SK-N-SH (cell line): ENCODE measurements around the gene CASP9. TPM values are rescaled to one million over a fixed set of nuclear protein-coding genes. Genes with fewer than 3 reads are reported as not detected.

ENCODE experiments used
- CTCF ChIA-PET: fragments of 300-600, 350-600 bp; formaldehyde crosslinking; extraction: SDS; loops from one replicate; lab custom pipeline; 2021; lab: Yijun Ruan, JAX
- POLR2A ChIA-PET: fragments of 350-600 bp; sonication (Branson Sonifier 250); formaldehyde crosslinking; extraction: SDS; loops from one replicate; lab custom pipeline; 2020; ENCODE audit warnings: antibody characterized with exemption, inconsistent platforms; lab: Yijun Ruan, JAX
- DNase-seq: peaks from one replicate; pipeline ENCODE4 v3.0.0; 2012
- H2AFZ ChIP-seq: fragments of 200-600 bp; sonication (generic); 2 replicates; pipeline ENCODE4 v1.8.1; 2016; ENCODE audit warnings: antibody characterized with exemption, mild to moderate bottlenecking, low read depth
- H3F3A ChIP-seq: fragments of 200-600 bp; sonication (generic); replicated peaks from 2 replicates; pipeline ENCODE3; 2016; ENCODE audit warnings: antibody characterized with exemption, mild to moderate bottlenecking; ENCODE audit not compliant: insufficient read depth
- H3K27ac ChIP-seq, 2 experiments: fragments of 200-500 bp in 1 of 2; fragments of 200-600 bp in 1 of 2; sonication (Bioruptor generic) in 1 of 2; sonication (generic), shearing (Covaris generic) in 1 of 2; 2 replicates each; pipeline versions ENCODE4 v1.5.1 to v1.6.1; 2014 to 2016; ENCODE audit warnings: low read depth in 2 of 2, inconsistent platforms in 1 of 2, low read length in 1 of 2, mild to moderate bottlenecking in 1 of 2, mixed read lengths in 1 of 2
- H3K27me3 ChIP-seq: fragments of 200-600 bp; sonication (generic), shearing (Covaris generic); 2 replicates; pipeline ENCODE4 v1.6.1; 2016; ENCODE audit warnings: mixed run types; ENCODE audit not compliant: insufficient read depth
- H3K36me3 ChIP-seq, 2 experiments: fragments of 200-500 bp in 1 of 2; fragments of 200-600 bp in 1 of 2; sonication (Bioruptor generic) in 1 of 2; sonication (generic) in 1 of 2; replicated peaks in 1 of 2; 2 replicates each; pipeline versions ENCODE3 to v1.5.1; 2014 to 2016; ENCODE audit warnings: low read length in 1 of 2, mild to moderate bottlenecking in 1 of 2; ENCODE audit not compliant: insufficient read depth in 2 of 2, control insufficient read depth in 1 of 2
- H3K4me1 ChIP-seq, 2 experiments: fragments of 200-500 bp in 1 of 2; fragments of 200-600 bp in 1 of 2; sonication (Bioruptor generic) in 1 of 2; sonication (generic), shearing (Covaris generic) in 1 of 2; 2 replicates each; pipeline versions ENCODE4 v1.5.1 to v1.6.1; 2014 to 2016; ENCODE audit warnings: low read depth in 1 of 2, low read length in 1 of 2, mixed run types in 1 of 2; ENCODE audit not compliant: insufficient read depth in 2 of 2, control insufficient read depth in 1 of 2
- H3K4me2 ChIP-seq: fragments of 200-600 bp; sonication (generic), shearing (Covaris generic); 2 replicates; pipeline ENCODE4 v1.6.1; 2017; ENCODE audit warnings: mixed run types
- H3K4me3 ChIP-seq, 2 experiments: fragments of 200-500 bp in 1 of 2; fragments of 200-600 bp in 1 of 2; sonication (Bioruptor generic) in 1 of 2; sonication (generic), shearing (Covaris generic) in 1 of 2; 2 replicates each; pipeline versions ENCODE4 v1.5.1 to v1.8.1; 2014 to 2016; ENCODE audit warnings: low read depth in 2 of 2, inconsistent platforms in 1 of 2, low read length in 1 of 2, mild to moderate bottlenecking in 1 of 2, mixed read lengths in 1 of 2, moderate library complexity in 1 of 2
- H3K79me2 ChIP-seq: fragments of 200-600 bp; sonication (generic); 2 replicates; pipeline ENCODE4 v1.8.1; 2017; ENCODE audit warnings: mild to moderate bottlenecking; ENCODE audit not compliant: insufficient read depth
- H3K9ac ChIP-seq: fragments of 200-600 bp; sonication (generic); 2 replicates; pipeline ENCODE4 v1.6.1; 2017; ENCODE audit warnings: mixed run types
- H3K9me2 ChIP-seq: fragments of 200-600 bp; sonication (generic); 2 replicates; pipeline ENCODE4 v1.6.1; 2017; ENCODE audit warnings: mixed run types
- H3K9me3 ChIP-seq: fragments of 200-600 bp; sonication (generic); 2 replicates; pipeline ENCODE4 v1.6.1; 2017; ENCODE audit warnings: mixed run types, mild to moderate bottlenecking, moderate library complexity
- H4K20me1 ChIP-seq: fragments of 200-600 bp; sonication (generic); 2 replicates; pipeline ENCODE4 v1.6.1; 2017; ENCODE audit warnings: mild to moderate bottlenecking, mixed run types; ENCODE audit not compliant: insufficient read depth
- ELF1 ChIP-seq: IDR thresholded peaks from 2 replicates; pipeline ENCODE4 v1.4.0; 2012
- EP300 ChIP-seq, 2 experiments: IDR thresholded peaks; 2 replicates each; pipeline versions ENCODE4 v1.4.0 to v1.6.1; 2012; ENCODE audit warnings: borderline replicate concordance in 1 of 2, low read depth in 1 of 2, low read length in 1 of 2
- EZH2phosphoT487 ChIP-seq: fragments of 200-600 bp; sonication (generic); IDR thresholded peaks from 2 replicates; pipeline ENCODE4 v1.6.1; 2017; ENCODE audit warnings: low read depth, mixed run types, mild to moderate bottlenecking, antibody characterized with exemption, moderate library complexity, borderline replicate concordance
- FOSL2 ChIP-seq: IDR thresholded peaks from 2 replicates; pipeline ENCODE4 v1.4.0; 2012; ENCODE audit warnings: low read depth, mild to moderate bottlenecking, moderate library complexity, borderline replicate concordance
- GABPA ChIP-seq: IDR thresholded peaks from 2 replicates; pipeline ENCODE4 v1.4.0; 2012; ENCODE audit warnings: low read depth, mild to moderate bottlenecking
- GATA2 ChIP-seq: sonication (generic); formaldehyde crosslinking; IDR thresholded peaks from 2 replicates; pipeline ENCODE4 v1.5.0; 2020; ENCODE audit warnings: mild to moderate bottlenecking, missing genetic modification reagents
- JUND ChIP-seq: IDR thresholded peaks from 2 replicates; pipeline ENCODE4 v1.4.0; 2012
- NFIC ChIP-seq: IDR thresholded peaks from 2 replicates; pipeline ENCODE4 v1.4.0; 2012; ENCODE audit warnings: borderline replicate concordance
- NRF1 ChIP-seq: IDR thresholded peaks from 2 replicates; pipeline ENCODE4 v1.6.1; 2012; ENCODE audit warnings: low read depth, mild to moderate bottlenecking, low read length
- PBX3 ChIP-seq: IDR thresholded peaks from 2 replicates; pipeline ENCODE4; 2012
- RCOR1 ChIP-seq: fragments of 150-350 bp; IDR thresholded peaks from 2 replicates; pipeline ENCODE4 v1.6.1; 2017; ENCODE audit warnings: antibody characterized with exemption, low read length
- RXRA ChIP-seq: IDR thresholded peaks from 2 replicates; pipeline ENCODE4 v1.4.0; 2012; ENCODE audit warnings: low read depth, mild to moderate bottlenecking, borderline replicate concordance
- SIN3A ChIP-seq: IDR thresholded peaks from 2 replicates; pipeline ENCODE4 v1.6.1; 2012; ENCODE audit warnings: low read depth, mild to moderate bottlenecking, low read length, moderate library complexity, borderline replicate concordance
- SMC3 ChIP-seq: IDR thresholded peaks from 2 replicates; pipeline ENCODE4 v1.6.1; 2012; ENCODE audit warnings: low read depth, low read length, improper control_type of control experiment
- USF1 ChIP-seq: IDR thresholded peaks from 2 replicates; pipeline ENCODE4 v1.4.0; 2012; ENCODE audit warnings: low read depth, borderline replicate concordance
- WGBS: methylation state at CpG from one replicate; pipeline ENCODE4 v1.1.6; 2017; ENCODE audit warnings: low lambda C conversion rate; 5-methylcytosine and 5-hydroxymethylcytosine counted together
- polyA plus RNA-seq, 3 experiments: library from polyadenylated mRNA; depleted of rRNA; stranded (reverse); fragments of >200 nt; gene quantifications; 2 replicates each; pipeline ENCODE4 v1.2.3, GENCODE V29; 2012
- TF ChIP-seq, protein P1 (sequence below): fragments of 150-350 bp; IDR thresholded peaks from 2 replicates; pipeline ENCODE4 v1.6.1; 2016; ENCODE audit warnings: mild to moderate bottlenecking, low read depth, low read length

The CASP9 gene
- polyA plus RNA-seq, 1 of the 3 experiments (the other 2 are of a cell fraction) = 16.9 TPM

DNA sequence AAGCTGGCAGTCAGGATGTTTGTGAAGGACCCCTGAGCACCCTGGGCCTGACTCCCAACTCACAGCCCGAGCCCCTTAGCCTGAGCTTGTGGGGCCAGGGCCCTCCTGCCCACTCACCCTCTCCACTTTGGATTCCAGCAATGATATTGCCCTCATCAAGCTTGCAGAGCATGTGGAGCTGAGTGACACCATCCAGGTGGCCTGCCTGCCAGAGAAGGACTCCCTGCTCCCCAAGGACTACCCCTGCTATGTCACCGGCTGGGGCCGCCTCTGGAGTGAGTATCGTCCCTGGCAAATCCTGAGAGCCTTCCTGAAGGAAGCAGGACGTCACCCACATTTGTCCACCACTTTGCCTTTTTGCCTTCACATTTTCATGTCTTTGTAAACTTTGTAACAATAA lies 80.7 kb downstream of the CASP9 start:
- CTCF ChIA-PET = interaction anchor here (1.7 to 4.7 kb wide), 3 partner anchors 12 to 120 kb away, joined by 4 to 28 read pairs (median 12); no protein-coding TSS in a partner anchor
- no peak overlapping the region for H3K9ac ChIP-seq
- WGBS = 74% methylated on average over 5 of the region's 5 CpGs

GRCh38 chr1:15442759-15443158 lies 81.3 kb downstream of the CASP9 start:
- Histone ChIP-seq H3K9ac (no peak overlapping the region), H4K20me1 (no peaks in the 10 kb centered on the region)
- POLR2A ChIA-PET = no interaction called here

More for the DNA sequence above, 80.7 kb downstream of the CASP9 start:
- Histone ChIP-seq H3F3A (no peaks in the 10 kb centered on the region), H3K9me2 (no peaks in the 10 kb centered on the region), H3K27me3 (no peaks in the 10 kb centered on the region), H2AFZ (no peak overlapping the region), H3K36me3 (no peaks in the 10 kb centered on the region), H4K20me1 (no peaks in the 10 kb centered on the region), H3K4me1 (peaks cover 0 to 3% of the 10 kb centered on the region in 2 experiments; a peak in 1 of 4 replicates), H3K9me3 (no peaks in the 10 kb centered on the region), H3K4me3 (no peak overlapping the region), H3K4me2 (no peak overlapping the region), H3K27ac (no peak overlapping the region), H3K79me2 (no peaks in the 10 kb centered on the region)
- POLR2A ChIA-PET = no interaction called here
- TF ChIP-seq, protein P1, sequence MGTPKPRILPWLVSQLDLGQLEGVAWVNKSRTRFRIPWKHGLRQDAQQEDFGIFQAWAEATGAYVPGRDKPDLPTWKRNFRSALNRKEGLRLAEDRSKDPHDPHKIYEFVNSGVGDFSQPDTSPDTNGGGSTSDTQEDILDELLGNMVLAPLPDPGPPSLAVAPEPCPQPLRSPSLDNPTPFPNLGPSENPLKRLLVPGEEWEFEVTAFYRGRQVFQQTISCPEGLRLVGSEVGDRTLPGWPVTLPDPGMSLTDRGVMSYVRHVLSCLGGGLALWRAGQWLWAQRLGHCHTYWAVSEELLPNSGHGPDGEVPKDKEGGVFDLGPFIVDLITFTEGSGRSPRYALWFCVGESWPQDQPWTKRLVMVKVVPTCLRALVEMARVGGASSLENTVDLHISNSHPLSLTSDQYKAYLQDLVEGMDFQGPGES = no peak
- TF ChIP-seq SMC3 (no peak), GATA2 (CRISPR knock-in tag) (no peak), ELF1 (no peak), GABPA (no peak), NRF1 (no peak), EP300 (IDR thresholded peaks at IDR 0.05; ENCODE audit: borderline replicate concordance in 1 of 2, low read depth in 1 of 2, low read length in 1 of 2) (no peak), SIN3A (no peak), RCOR1 (no peak), FOSL2 (no peak), PBX3 (no peak), JUND (no peak), RXRA (no peak), NFIC (no peak), USF1 (no peak)
- no peak for DNase-seq

More at GRCh38 chr1:15442759-15443158, 81.3 kb downstream of the CASP9 start:
- Histone ChIP-seq H3K79me2 (no peaks in the 10 kb centered on the region), H3K4me1 (peaks cover 0 to 3% of the 10 kb centered on the region in 2 experiments; a peak in 1 of 4 replicates), H2AFZ (no peak overlapping the region), H3F3A (no peaks in the 10 kb centered on the region), H3K4me2 (no peak overlapping the region), H3K27ac (no peak overlapping the region), H3K9me3 (no peaks in the 10 kb centered on the region), H3K27me3 (no peaks in the 10 kb centered on the region), H3K36me3 (no peaks in the 10 kb centered on the region), H3K4me3 (no peak overlapping the region), H3K9me2 (no peaks in the 10 kb centered on the region)
- TF ChIP-seq RXRA (no peak), EZH2phosphoT487 (no peak), SIN3A (no peak), NFIC (no peak)
- CTCF ChIA-PET = interaction anchor here (1.7 to 4.7 kb wide), 3 partner anchors 11 to 119 kb away, joined by 4 to 28 read pairs (median 12); no protein-coding TSS in a partner anchor
- no peak for DNase-seq
- 83% methylated on average over 5 of the region's 5 CpGs for WGBS
